GM21786 (cell line): Measurements from ENCODE around the gene RTN3.
"Not testable (repeated sequence)": the region's sequence is repeated elsewhere in the genome, so short reads cannot be mapped to it uniquely, and the experiment has no call there.

Source experiments
- ATAC-seq: cut with Tn5 transposase; IDR thresholded peaks from one replicate; pipeline ENCODE4 v1.9.1; 2021; ENCODE audit not compliant: unreplicated experiment

The RTN3 gene

GRCh38 chr11:63681321-63682065 is at the start of gene RTN3:
Gene RTN3, plus strand, starts transcription at chr11:63681500. Its CDS starts 137 bp downstream, at chr11:63681637.
- peak; percentile 87 for ATAC-seq

GRCh38 chr11:63635762-63636465 is 45.4 kb upstream of the RTN3 start:
- no peak for ATAC-seq

GRCh38 chr11:63638436-63638835 is 42.9 kb upstream of the RTN3 start:
- not testable (repeated sequence) for ATAC-seq

GRCh38 chr11:63639199-63639832 is 42.0 kb upstream of the RTN3 start:
- no peak for ATAC-seq

- no peak for ATAC-seq
These were observed 39.6 kb upstream of the RTN3 start for GRCh38 chr11:63641727-63642126.

- no peak for ATAC-seq
These were observed 38.1 kb upstream of the RTN3 start for GRCh38 chr11:63643205-63643604.

- no peak for ATAC-seq
These were observed 28.6 kb upstream of the RTN3 start for GRCh38 chr11:63652671-63653070.

- no peak for ATAC-seq
These were observed 20.3 kb upstream of the RTN3 start for GRCh38 chr11:63660972-63661371.

- no peak for ATAC-seq
These were observed 17.5 kb upstream of the RTN3 start for GRCh38 chr11:63663809-63664208.

GRCh38 chr11:63666874-63667273 is 14.4 kb upstream of the RTN3 start:
- no peak for ATAC-seq

- no peak for ATAC-seq
These were observed 13.1 kb upstream of the RTN3 start for GRCh38 chr11:63667995-63668795.

- ATAC-seq = no peak
These were observed 11.2 kb upstream of the RTN3 start for GRCh38 chr11:63670096-63670432.

- ATAC-seq = peak; percentile 38
These were observed 10.6 kb upstream of the RTN3 start for GRCh38 chr11:63670433-63671321.

- peak; percentile 88 for ATAC-seq
These were observed 9.8 kb upstream of the RTN3 start, which contains the start of gene ATL3 for GRCh38 chr11:63671322-63672155. Gene ATL3, minus strand, starts transcription at chr11:63671376. Its CDS starts 41 bp downstream, at chr11:63671335.

- ATAC-seq = no peak
These were observed 9.2 kb upstream of the RTN3 start for GRCh38 chr11:63672156-63672463.

GRCh38 chr11:63672936-63673539 is 8.3 kb upstream of the RTN3 start:
- no peak for ATAC-seq

GRCh38 chr11:63673579-63673978 is 7.7 kb upstream of the RTN3 start:
- no peak for ATAC-seq

- ATAC-seq = peak; percentile 5
These were observed 423 bp upstream of the RTN3 start for GRCh38 chr11:63680834-63681320.
